GM23338 (cell line): ENCODE results near the gene KAT6B. TPM values are rescaled to one million over a fixed set of nuclear protein-coding genes. Genes with fewer than 3 reads are reported as not detected.

Experiments
- ATAC-seq: fragments of 200-7000 bp; cut with Tn5 transposase; 3 replicates; pipeline ENCODE4 v1.9.1; 2020
- DNase-seq: peaks from one replicate; pipeline ENCODE4 v3.0.0-alpha.2; 2015; ENCODE audit warnings: low spot score
- H2AFZ ChIP-seq: fragments of 200-600 bp; sonication (generic); 2 replicates; pipeline ENCODE4 v1.8.0; 2016; ENCODE audit warnings: antibody characterized with exemption, mild to moderate bottlenecking, moderate library complexity
- H3F3A ChIP-seq: fragments of 200-600 bp; sonication (generic); replicated peaks from 2 replicates; pipeline ENCODE4 v1.8.0; 2017; ENCODE audit warnings: antibody characterized with exemption, mixed run types, low read depth
- H3K27ac ChIP-seq: fragments of 200-600 bp; sonication (generic); 2 replicates; pipeline ENCODE4 v1.6.1; 2016; ENCODE audit warnings: low read depth
- H3K27me3 ChIP-seq: fragments of 200-600 bp; sonication (generic); 2 replicates; pipeline ENCODE4 v1.8.0; 2016; ENCODE audit warnings: mild to moderate bottlenecking, mixed run types, moderate library complexity; ENCODE audit not compliant: insufficient read depth
- H3K36me3 ChIP-seq: fragments of 200-600 bp; sonication (generic); 2 replicates; pipeline ENCODE4 v1.8.0; 2016; ENCODE audit warnings: mild to moderate bottlenecking; ENCODE audit not compliant: insufficient read depth
- H3K4me1 ChIP-seq: fragments of 200-600 bp; sonication (generic); 2 replicates; pipeline ENCODE4 v1.8.0; 2016; ENCODE audit warnings: mild to moderate bottlenecking, moderate library complexity; ENCODE audit not compliant: insufficient read depth
- H3K4me2 ChIP-seq: fragments of 200-600 bp; sonication (generic); 2 replicates; pipeline ENCODE4 v1.7.1; 2017; ENCODE audit warnings: mixed run types
- H3K4me3 ChIP-seq: fragments of 200-600 bp; sonication (generic); 2 replicates; pipeline ENCODE4 v1.6.1; 2016; ENCODE audit warnings: mixed run types
- H3K79me2 ChIP-seq: fragments of 200-600 bp; sonication (generic); replicated peaks from 2 replicates; pipeline ENCODE4 v1.8.0; 2017; ENCODE audit warnings: mild to moderate bottlenecking; ENCODE audit not compliant: insufficient read depth
- H3K9me2 ChIP-seq: fragments of 200-600 bp; sonication (generic); 2 replicates; pipeline ENCODE4 v1.8.0; 2017; ENCODE audit not compliant: insufficient read depth
- H4K20me1 ChIP-seq: fragments of 200-600 bp; sonication (generic); replicated peaks from 2 replicates; pipeline ENCODE4 v1.8.0; 2017; ENCODE audit warnings: mild to moderate bottlenecking; ENCODE audit not compliant: insufficient read depth
- H3K27ac Mint-ChIP-seq: 2 replicates; pipeline ENCODE4 v1.8.0; 2020; ENCODE audit warnings: inconsistent platforms, mild to moderate bottlenecking, moderate library complexity, mixed read lengths
- H3K27me3 Mint-ChIP-seq: 3 replicates; pipeline ENCODE4 v1.8.0; 2022; ENCODE audit warnings: low read depth, mild to moderate bottlenecking, moderate library complexity, mixed read lengths, inconsistent platforms; ENCODE audit not compliant: insufficient read depth, poor library complexity
- H3K36me3 Mint-ChIP-seq: 3 replicates; pipeline ENCODE4 v1.8.0; 2021; ENCODE audit warnings: low read depth, mild to moderate bottlenecking, inconsistent platforms, moderate library complexity, mixed read lengths
- H3K4me1 Mint-ChIP-seq: 3 replicates; pipeline ENCODE4 v1.8.0; 2020; ENCODE audit warnings: mild to moderate bottlenecking, inconsistent platforms, mixed read lengths
- H3K4me3 Mint-ChIP-seq: 3 replicates; pipeline ENCODE4 v1.8.0; 2021; ENCODE audit warnings: moderate library complexity, mild to moderate bottlenecking, inconsistent platforms, mixed read lengths
- H3K9me3 Mint-ChIP-seq: 3 replicates; pipeline ENCODE4 v1.8.0; 2020; ENCODE audit warnings: moderate library complexity, mild to moderate bottlenecking, inconsistent platforms, mixed read lengths
- CREB1 ChIP-seq: fragments of 250-450 bp; sonication (Bioruptor Pico); IDR thresholded peaks from 2 replicates; pipeline ENCODE4 v1.5.0; 2020; ENCODE audit warnings: low read depth, mild to moderate bottlenecking, moderate library complexity
- EZH2 ChIP-seq: fragments of 200-600 bp; sonication (generic); IDR thresholded peaks from one replicate; pipeline ENCODE4 v1.8.0; 2017; ENCODE audit warnings: antibody characterized with exemption, mild to moderate bottlenecking, low read depth; ENCODE audit not compliant: unreplicated experiment
- EZH2phosphoT487 ChIP-seq: fragments of 200-600 bp; sonication (generic); IDR thresholded peaks from one replicate; pipeline ENCODE4 v1.8.1; 2018; ENCODE audit warnings: antibody characterized with exemption; ENCODE audit not compliant: unreplicated experiment
- JUNB ChIP-seq: IDR thresholded peaks from one replicate; pipeline ENCODE4 v1.6.1; 2016; ENCODE audit warnings: antibody characterized with exemption; ENCODE audit not compliant: unreplicated experiment
- NANOG ChIP-seq: IDR thresholded peaks from 2 replicates; pipeline ENCODE4 v1.6.1; 2016; ENCODE audit warnings: antibody characterized with exemption, borderline replicate concordance
- POLR2AphosphoS5 ChIP-seq: IDR thresholded peaks from 2 replicates; pipeline ENCODE4 v1.6.1; 2016; ENCODE audit warnings: antibody characterized with exemption, low read depth
- STAT1 ChIP-seq: IDR thresholded peaks from one replicate; pipeline ENCODE4 v1.6.1; 2016; ENCODE audit warnings: antibody characterized with exemption; ENCODE audit not compliant: unreplicated experiment
- ZNF114 ChIP-seq: fragments of 250-450 bp; sonication (Bioruptor Pico); IDR thresholded peaks from 2 replicates; pipeline ENCODE4 v1.5.0; 2020; ENCODE audit warnings: mild to moderate bottlenecking, moderate library complexity
- ZNF331 ChIP-seq: fragments of 250-450 bp; sonication (Bioruptor Pico); IDR thresholded peaks from 2 replicates; pipeline ENCODE4 v1.5.0; 2020; ENCODE audit warnings: low read depth, mild to moderate bottlenecking, moderate library complexity
- polyA plus RNA-seq: library from polyadenylated mRNA; unstranded; fragments of >200 nt; fragmentation: Nextera tagmentation; extraction: Ambion mirVana; gene quantifications from 2 replicates; pipeline ENCODE4 v1.2.1, GENCODE V29; 2016
- total RNA-seq: library from RNA; depleted of rRNA; stranded (reverse); fragments of >200 nt; shearing (Covaris generic); gene quantifications from 2 replicates; pipeline ENCODE4 v1.2.3, GENCODE V29; 2014
- TF ChIP-seq, protein P1 (sequence below): IDR thresholded peaks from 2 replicates; pipeline ENCODE4 v1.6.1; 2016; ENCODE audit warnings: antibody characterized with exemption
- TF ChIP-seq, protein P2 (sequence below): IDR thresholded peaks from one replicate; pipeline ENCODE4 v1.6.1; 2018; ENCODE audit warnings: antibody characterized with exemption; ENCODE audit not compliant: unreplicated experiment
- TF ChIP-seq, protein P3 (sequence below): fragments of 250-450 bp; sonication (Bioruptor Pico); IDR thresholded peaks from 2 replicates; pipeline ENCODE4 v1.5.0; 2020; ENCODE audit warnings: mild to moderate bottlenecking, moderate library complexity
- TF ChIP-seq, protein P4 (sequence below), 2 experiments: fragments of 200-600 bp in 1 of 2; sonication (generic) in 1 of 2; conservative IDR thresholded peaks; 2 replicates each; pipeline versions ENCODE4 v1.5.1 to v1.6.1; 2016 to 2017; ENCODE audit warnings: antibody characterized with exemption in 2 of 2, low read depth in 2 of 2, mild to moderate bottlenecking in 2 of 2, moderate library complexity in 1 of 2

KAT6B gene
- total and polyA plus RNA-seq, 2 experiments from 2014 or later: 21.3 to 31.4 TPM

DNA sequence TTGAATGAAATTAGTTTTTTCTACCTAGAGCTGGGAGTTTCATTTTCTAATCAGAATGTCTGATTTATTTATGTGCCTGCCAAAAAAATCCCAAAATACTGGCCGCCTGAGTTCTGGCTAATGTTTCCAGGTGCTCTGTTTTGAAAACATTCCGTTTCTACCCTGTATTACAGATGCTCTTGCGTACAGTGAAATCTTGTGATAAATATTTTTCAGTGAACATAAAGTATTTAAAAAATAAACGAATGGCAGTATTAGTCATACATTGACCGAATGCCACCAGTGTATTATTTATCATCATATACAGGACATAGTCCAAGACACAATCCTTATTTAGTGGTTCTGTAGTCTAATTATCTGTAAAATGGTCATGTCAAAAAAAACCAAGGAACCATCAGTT is 102.8 kb downstream of the KAT6B start:
- no peaks in the 10 kb centered on the region for H4K20me1 ChIP-seq
- no peak for ATAC-seq
- no peaks in the 10 kb centered on the region for H3K9me3 Mint-ChIP-seq
- TF ChIP-seq EZH2 (no peak), POLR2AphosphoS5 (no peak), CREB1 (no peak), NANOG (no peak), EZH2phosphoT487 (no peak), JUNB (no peak), STAT1 (no peak), ZNF331 (CRISPR knock-in tag) (no peak), ZNF114 (CRISPR knock-in tag) (no peak)
- TF ChIP-seq, protein P1, sequence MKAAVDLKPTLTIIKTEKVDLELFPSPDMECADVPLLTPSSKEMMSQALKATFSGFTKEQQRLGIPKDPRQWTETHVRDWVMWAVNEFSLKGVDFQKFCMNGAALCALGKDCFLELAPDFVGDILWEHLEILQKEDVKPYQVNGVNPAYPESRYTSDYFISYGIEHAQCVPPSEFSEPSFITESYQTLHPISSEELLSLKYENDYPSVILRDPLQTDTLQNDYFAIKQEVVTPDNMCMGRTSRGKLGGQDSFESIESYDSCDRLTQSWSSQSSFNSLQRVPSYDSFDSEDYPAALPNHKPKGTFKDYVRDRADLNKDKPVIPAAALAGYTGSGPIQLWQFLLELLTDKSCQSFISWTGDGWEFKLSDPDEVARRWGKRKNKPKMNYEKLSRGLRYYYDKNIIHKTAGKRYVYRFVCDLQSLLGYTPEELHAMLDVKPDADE: no peak
- TF ChIP-seq, protein P2, sequence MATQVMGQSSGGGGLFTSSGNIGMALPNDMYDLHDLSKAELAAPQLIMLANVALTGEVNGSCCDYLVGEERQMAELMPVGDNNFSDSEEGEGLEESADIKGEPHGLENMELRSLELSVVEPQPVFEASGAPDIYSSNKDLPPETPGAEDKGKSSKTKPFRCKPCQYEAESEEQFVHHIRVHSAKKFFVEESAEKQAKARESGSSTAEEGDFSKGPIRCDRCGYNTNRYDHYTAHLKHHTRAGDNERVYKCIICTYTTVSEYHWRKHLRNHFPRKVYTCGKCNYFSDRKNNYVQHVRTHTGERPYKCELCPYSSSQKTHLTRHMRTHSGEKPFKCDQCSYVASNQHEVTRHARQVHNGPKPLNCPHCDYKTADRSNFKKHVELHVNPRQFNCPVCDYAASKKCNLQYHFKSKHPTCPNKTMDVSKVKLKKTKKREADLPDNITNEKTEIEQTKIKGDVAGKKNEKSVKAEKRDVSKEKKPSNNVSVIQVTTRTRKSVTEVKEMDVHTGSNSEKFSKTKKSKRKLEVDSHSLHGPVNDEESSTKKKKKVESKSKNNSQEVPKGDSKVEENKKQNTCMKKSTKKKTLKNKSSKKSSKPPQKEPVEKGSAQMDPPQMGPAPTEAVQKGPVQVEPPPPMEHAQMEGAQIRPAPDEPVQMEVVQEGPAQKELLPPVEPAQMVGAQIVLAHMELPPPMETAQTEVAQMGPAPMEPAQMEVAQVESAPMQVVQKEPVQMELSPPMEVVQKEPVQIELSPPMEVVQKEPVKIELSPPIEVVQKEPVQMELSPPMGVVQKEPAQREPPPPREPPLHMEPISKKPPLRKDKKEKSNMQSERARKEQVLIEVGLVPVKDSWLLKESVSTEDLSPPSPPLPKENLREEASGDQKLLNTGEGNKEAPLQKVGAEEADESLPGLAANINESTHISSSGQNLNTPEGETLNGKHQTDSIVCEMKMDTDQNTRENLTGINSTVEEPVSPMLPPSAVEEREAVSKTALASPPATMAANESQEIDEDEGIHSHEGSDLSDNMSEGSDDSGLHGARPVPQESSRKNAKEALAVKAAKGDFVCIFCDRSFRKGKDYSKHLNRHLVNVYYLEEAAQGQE: no peak
- TF ChIP-seq, protein P3, sequence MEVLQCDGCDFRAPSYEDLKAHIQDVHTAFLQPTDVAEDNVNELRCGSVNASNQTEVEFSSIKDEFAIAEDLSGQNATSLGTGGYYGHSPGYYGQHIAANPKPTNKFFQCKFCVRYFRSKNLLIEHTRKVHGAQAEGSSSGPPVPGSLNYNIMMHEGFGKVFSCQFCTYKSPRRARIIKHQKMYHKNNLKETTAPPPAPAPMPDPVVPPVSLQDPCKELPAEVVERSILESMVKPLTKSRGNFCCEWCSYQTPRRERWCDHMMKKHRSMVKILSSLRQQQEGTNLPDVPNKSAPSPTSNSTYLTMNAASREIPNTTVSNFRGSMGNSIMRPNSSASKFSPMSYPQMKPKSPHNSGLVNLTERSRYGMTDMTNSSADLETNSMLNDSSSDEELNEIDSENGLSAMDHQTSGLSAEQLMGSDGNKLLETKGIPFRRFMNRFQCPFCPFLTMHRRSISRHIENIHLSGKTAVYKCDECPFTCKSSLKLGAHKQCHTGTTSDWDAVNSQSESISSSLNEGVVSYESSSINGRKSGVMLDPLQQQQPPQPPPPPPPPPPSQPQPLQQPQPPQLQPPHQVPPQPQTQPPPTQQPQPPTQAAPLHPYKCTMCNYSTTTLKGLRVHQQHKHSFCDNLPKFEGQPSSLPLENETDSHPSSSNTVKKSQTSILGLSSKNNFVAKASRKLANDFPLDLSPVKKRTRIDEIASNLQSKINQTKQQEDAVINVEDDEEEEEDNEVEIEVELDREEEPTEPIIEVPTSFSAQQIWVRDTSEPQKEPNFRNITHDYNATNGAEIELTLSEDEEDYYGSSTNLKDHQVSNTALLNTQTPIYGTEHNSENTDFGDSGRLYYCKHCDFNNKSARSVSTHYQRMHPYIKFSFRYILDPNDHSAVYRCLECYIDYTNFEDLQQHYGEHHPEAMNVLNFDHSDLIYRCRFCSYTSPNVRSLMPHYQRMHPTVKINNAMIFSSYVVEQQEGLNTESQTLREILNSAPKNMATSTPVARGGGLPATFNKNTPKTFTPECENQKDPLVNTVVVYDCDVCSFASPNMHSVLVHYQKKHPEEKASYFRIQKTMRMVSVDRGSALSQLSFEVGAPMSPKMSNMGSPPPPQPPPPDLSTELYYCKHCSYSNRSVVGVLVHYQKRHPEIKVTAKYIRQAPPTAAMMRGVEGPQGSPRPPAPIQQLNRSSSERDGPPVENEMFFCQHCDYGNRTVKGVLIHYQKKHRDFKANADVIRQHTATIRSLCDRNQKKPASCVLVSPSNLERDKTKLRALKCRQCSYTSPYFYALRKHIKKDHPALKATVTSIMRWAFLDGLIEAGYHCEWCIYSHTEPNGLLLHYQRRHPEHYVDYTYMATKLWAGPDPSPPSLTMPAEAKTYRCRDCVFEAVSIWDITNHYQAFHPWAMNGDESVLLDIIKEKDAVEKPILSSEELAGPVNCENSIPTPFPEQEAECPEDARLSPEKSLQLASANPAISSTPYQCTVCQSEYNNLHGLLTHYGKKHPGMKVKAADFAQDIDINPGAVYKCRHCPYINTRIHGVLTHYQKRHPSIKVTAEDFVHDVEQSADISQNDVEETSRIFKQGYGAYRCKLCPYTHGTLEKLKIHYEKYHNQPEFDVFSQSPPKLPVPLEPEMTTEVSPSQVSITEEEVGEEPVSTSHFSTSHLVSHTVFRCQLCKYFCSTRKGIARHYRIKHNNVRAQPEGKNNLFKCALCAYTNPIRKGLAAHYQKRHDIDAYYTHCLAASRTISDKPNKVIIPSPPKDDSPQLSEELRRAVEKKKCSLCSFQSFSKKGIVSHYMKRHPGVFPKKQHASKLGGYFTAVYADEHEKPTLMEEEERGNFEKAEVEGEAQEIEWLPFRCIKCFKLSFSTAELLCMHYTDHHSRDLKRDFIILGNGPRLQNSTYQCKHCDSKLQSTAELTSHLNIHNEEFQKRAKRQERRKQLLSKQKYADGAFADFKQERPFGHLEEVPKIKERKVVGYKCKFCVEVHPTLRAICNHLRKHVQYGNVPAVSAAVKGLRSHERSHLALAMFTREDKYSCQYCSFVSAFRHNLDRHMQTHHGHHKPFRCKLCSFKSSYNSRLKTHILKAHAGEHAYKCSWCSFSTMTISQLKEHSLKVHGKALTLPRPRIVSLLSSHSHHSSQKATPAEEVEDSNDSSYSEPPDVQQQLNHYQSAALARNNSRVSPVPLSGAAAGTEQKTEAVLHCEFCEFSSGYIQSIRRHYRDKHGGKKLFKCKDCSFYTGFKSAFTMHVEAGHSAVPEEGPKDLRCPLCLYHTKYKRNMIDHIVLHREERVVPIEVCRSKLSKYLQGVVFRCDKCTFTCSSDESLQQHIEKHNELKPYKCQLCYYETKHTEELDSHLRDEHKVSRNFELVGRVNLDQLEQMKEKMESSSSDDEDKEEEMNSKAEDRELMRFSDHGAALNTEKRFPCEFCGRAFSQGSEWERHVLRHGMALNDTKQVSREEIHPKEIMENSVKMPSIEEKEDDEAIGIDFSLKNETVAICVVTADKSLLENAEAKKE (CRISPR knock-in tag): no peak
- TF ChIP-seq, protein P4, sequence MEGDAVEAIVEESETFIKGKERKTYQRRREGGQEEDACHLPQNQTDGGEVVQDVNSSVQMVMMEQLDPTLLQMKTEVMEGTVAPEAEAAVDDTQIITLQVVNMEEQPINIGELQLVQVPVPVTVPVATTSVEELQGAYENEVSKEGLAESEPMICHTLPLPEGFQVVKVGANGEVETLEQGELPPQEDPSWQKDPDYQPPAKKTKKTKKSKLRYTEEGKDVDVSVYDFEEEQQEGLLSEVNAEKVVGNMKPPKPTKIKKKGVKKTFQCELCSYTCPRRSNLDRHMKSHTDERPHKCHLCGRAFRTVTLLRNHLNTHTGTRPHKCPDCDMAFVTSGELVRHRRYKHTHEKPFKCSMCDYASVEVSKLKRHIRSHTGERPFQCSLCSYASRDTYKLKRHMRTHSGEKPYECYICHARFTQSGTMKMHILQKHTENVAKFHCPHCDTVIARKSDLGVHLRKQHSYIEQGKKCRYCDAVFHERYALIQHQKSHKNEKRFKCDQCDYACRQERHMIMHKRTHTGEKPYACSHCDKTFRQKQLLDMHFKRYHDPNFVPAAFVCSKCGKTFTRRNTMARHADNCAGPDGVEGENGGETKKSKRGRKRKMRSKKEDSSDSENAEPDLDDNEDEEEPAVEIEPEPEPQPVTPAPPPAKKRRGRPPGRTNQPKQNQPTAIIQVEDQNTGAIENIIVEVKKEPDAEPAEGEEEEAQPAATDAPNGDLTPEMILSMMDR (conservative IDR thresholded peaks at IDR 0.05; ENCODE audit: low read depth in 2 of 2): no peak
- no peaks in the 10 kb centered on the region for H3K9me2 ChIP-seq
- peaks cover 2% of the 10 kb centered on the region for H3K4me1 ChIP-seq
- H3K4me2 ChIP-seq: no peak overlapping the region
- no peaks in the 10 kb centered on the region for H3K36me3 ChIP-seq
- peaks cover 47% of the 10 kb centered on the region for H3K79me2 ChIP-seq
- DNase-seq: no peak
- H3K27me3 Mint-ChIP-seq: no peaks in the 10 kb centered on the region
- H3K4me3 Mint-ChIP-seq: no peak overlapping the region
- no peak overlapping the region for H2AFZ ChIP-seq
- H3K36me3 Mint-ChIP-seq: no peaks in the 10 kb centered on the region
- H3K4me1 Mint-ChIP-seq: peaks cover 24% of the 10 kb centered on the region
- H3K4me3 ChIP-seq: no peak overlapping the region
- no peak overlapping the region for H3K27ac Mint-ChIP-seq
- no peaks in the 10 kb centered on the region for H3F3A ChIP-seq
- H3K27me3 ChIP-seq: no peaks in the 10 kb centered on the region
- H3K27ac ChIP-seq: no peak overlapping the region
